ENCODE results near the gene KATNB1.
A peak's percentile ranks its signal among the peaks of the same experiment; 100 is the strongest.
"Not testable (repeated sequence)": the region's sequence is repeated elsewhere in the genome, so short reads cannot be mapped to it uniquely, and the experiment has no call there.

The KATNB1 gene

DNA sequence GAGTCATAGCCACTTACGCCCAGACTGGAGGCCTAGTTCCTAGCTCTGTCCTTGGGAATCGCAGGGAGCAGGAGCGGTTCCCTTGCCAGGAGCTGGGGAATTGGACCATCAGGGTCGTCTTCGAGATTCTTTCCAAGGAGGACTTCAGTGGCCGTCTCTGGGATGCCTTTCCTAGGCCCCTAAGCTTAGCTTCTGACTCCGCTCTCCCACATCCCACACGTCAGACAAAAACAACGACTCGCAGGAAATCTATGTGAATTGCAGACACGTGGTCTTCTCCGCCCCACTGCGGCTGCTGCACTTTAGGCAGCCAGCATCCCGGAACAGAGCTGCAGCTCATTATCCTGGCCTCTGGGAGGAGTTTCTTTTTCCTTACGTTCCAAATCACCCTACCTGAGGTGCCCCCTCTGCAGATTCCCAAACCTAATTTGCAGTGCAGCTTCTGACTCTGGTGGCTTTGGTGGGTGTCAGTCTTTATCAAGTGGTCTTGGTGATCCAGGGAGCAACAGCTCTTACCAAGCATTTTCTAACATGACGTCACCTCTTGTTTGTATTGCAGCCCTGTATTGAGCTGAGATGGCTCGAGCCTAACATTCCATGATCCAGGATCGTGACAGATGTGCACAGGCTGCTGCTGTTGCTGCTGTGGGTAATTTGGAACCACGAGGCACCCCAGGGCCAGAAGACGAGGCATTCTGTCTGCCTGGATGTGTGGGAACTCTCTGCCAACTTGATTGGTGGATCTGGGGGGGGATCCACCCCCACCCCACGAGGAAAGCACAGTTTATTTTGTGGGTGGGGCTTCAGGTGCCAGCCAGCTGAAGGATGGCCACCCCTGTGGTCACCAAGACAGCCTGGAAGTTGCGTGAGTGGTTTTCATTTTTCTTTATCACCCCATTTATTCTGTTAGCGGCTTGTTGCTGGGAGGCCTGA is 1.1 kb downstream of the KATNB1 start:
- no peaks in the 10 kb centered on the region for H3K27me3 Mint-ChIP-seq
- H3K4me3 Mint-ChIP-seq: peak overlapping the region; percentile 92
- DNase-seq (ENCODE audit: low spot score in 2 of 2) (no peak), ATAC-seq (ENCODE audit: low read depth) (no peak)
- peaks cover 3% of the 10 kb centered on the region for H3K36me3 Mint-ChIP-seq
- peaks cover 12% of the 10 kb centered on the region for H3K4me1 Mint-ChIP-seq
- peaks cover 2% of the 10 kb centered on the region for H3K9me3 Mint-ChIP-seq
- H3K27ac Mint-ChIP-seq: peak overlapping the region; percentile 86

DNA sequence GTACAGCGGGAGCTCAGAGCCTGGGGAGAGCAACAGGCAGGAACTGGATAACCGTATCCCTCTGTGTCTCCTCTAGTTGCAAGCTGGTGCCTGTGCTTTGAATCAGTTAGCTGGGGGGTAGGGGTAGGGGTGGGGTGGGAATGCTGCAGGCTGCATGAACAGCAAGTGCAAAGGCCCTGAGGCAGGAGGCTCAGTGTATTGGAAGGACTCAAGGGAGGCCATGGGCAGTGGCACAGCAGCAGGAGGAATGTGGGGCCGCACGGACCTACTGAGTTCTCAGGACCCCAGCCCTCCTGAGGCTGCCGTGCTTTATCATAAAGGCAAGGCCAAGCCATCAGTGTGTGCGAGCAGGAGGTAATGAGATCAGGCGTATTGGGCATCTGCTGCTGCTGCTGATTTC is 3.3 kb downstream of the KATNB1 start:
- Mint-ChIP-seq H3K36me3 (no peaks in the 10 kb centered on the region), H3K4me1 (peaks cover 12% of the 10 kb centered on the region), H3K27ac (no peak overlapping the region), H3K4me3 (no peak overlapping the region), H3K27me3 (no peaks in the 10 kb centered on the region), H3K9me3 (no peaks in the 10 kb centered on the region)
- ATAC-seq (ENCODE audit: low read depth): no peak
- no peak for DNase-seq (ENCODE audit: low spot score in 2 of 2)

DNA sequence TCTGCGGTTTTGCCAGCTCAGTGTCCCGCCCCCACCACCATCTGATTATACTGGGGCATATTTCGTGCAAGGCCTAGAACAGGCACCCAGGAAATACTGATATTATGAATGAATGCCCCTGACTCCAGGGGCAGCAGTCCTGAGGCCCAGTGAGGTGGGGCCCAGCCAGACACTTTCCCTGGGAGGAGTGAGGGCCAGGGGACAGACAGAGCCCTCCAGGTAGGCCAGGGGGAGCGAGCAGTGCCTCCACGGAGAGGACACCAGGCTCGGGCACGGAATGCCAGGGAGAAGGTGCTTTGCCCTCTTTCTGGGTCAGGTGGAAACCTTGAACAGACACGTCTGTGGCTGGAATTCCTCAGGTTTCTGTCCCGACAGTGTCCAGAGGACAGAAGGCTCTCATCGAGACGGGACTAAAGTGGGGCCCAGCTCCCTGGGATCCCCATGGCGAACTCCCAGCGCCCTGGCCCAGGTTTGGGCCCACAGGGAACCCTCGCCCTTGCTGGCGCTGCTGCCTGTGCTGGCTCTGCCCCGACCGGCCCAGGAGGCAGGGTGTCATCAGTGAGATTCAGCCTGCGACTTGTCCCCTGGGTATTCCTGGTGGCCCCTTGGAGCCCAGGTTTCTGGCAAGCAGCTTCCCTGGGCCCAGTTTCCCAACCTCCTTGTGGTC is 4.3 kb downstream of the KATNB1 start:
- no peak overlapping the region for H3K4me3 Mint-ChIP-seq
- ATAC-seq (ENCODE audit: low read depth): no peak
- H3K36me3 Mint-ChIP-seq: no peaks in the 10 kb centered on the region
- H3K4me1 Mint-ChIP-seq: peaks cover 12% of the 10 kb centered on the region
- H3K9me3 Mint-ChIP-seq: no peaks in the 10 kb centered on the region
- H3K27me3 Mint-ChIP-seq: no peaks in the 10 kb centered on the region
- DNase-seq (ENCODE audit: low spot score in 2 of 2): no peak
- no peak overlapping the region for H3K27ac Mint-ChIP-seq

DNA sequence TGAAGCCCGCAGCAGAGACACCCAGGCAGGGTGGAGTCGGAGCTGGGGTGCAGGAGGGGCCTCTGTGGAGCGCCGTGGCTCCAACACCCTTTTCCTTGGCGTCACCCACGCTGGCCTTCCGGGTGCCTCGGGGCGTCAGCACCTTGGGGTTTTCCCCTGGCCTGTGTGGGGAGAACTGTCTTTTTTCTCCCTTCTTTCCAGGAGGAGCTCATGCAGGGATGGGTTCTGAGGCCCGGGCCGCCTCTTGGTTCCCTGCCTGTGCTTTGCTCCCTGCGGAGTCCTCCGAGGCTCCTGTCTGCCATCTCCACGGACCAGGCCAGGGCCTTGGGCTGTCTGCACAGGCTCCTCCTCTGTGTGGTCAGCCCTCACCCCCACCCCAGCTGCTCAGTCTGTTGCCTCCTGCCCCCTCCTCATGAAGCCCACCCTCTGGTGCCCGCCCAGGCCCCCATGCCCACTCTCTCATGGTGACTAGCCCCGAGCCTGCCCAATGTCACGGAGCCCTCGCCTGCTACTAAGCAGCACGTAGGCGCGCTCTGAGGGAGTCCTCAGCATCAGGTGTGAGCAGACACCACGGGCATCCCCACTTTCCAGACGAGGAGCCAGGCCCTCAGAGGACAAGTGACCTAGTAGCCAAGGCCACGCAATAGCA is 5.0 kb downstream of the KATNB1 start:
- Mint-ChIP-seq H3K27me3 (no peaks in the 10 kb centered on the region), H3K4me3 (no peak overlapping the region), H3K4me1 (peaks cover 11% of the 10 kb centered on the region), H3K9me3 (no peaks in the 10 kb centered on the region), H3K27ac (no peak overlapping the region), H3K36me3 (no peaks in the 10 kb centered on the region)
- ATAC-seq (ENCODE audit: low read depth) (no peak), DNase-seq (ENCODE audit: low spot score in 2 of 2) (no peak)

DNA sequence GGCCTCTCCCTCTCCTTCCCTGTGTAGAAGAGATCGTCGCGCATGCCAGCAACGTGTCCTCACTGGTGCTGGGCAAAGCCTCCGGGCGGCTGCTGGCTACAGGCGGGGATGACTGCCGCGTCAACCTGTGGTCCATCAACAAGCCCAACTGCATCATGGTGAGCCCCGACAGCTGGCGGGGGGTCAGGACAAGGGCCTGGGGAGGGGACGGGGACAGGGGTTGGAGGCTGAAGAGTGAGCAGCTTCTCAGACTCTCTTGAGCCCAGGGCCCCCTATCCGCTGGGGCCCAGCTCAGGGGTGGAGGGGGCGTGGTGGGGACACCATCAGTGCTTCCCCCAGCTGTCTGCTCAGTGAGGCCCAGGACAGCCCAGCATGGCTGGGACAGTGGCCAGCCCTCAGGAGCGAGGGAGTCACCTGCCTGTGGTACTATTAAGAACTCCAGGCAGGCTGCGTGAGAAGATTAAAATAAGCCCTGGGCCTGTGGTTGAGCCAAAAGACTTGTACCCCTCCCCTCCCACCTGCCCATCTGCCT is 6.2 kb downstream of the KATNB1 start:
- ATAC-seq (ENCODE audit: low read depth) (no peak), DNase-seq (ENCODE audit: low spot score in 2 of 2) (no peak)
- H3K4me3 Mint-ChIP-seq: no peak overlapping the region
- peaks cover 1% of the 10 kb centered on the region for H3K36me3 Mint-ChIP-seq
- no peak overlapping the region for H3K27ac Mint-ChIP-seq
- peaks cover under 1% of the 10 kb centered on the region for H3K4me1 Mint-ChIP-seq
- no peaks in the 10 kb centered on the region for H3K27me3 Mint-ChIP-seq
- H3K9me3 Mint-ChIP-seq: no peaks in the 10 kb centered on the region

DNA sequence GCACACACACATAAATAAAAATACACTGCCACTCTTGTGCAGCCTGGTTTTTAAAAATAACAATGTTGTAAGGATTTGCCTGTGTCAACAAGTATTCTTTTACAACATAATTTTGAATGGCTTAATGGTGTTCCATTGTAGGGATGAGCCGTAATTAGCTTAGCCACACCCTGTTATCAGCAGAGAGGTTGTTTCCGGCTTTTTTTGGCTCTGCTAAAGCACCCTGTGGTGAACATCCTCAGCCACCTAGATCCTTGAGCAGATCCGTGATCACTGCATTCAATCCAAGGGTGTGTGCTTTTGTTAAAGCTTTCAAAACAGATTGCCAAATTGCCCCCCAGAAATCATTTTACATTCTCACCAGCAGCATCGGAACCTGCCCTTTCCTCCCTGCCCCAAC is 7.0 kb downstream of the KATNB1 start:
- Mint-ChIP-seq H3K4me3 (no peak overlapping the region), H3K27me3 (no peaks in the 10 kb centered on the region), H3K27ac (no peak overlapping the region), H3K36me3 (peaks cover 1% of the 10 kb centered on the region), H3K9me3 (no peaks in the 10 kb centered on the region), H3K4me1 (no peaks in the 10 kb centered on the region)
- ATAC-seq (ENCODE audit: low read depth) (no peak), DNase-seq (ENCODE audit: low spot score in 2 of 2) (no peak)

DNA sequence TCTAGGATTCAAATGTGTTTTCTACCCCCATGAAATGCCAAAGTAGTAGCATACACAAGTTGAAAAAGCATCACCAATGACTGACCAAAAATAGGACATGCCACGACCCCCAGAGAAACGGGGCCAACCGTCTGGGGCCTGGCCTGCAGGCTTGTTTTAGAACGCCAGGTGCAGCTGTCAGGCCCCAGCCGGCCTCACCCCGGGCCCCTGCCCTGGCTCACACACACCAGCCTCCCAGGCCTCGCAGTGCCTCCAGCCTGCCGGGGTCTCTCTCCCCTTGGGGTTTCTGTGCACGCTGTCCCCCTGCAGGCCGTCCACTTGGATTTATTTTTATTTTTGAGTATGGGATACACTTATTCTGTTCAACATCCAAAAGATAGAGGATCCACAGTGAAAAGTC is 7.9 kb downstream of the KATNB1 start:
- no peak overlapping the region for H3K27ac Mint-ChIP-seq
- ATAC-seq (ENCODE audit: low read depth): no peak
- no peaks in the 10 kb centered on the region for H3K9me3 Mint-ChIP-seq
- peaks cover 1% of the 10 kb centered on the region for H3K36me3 Mint-ChIP-seq
- H3K4me1 Mint-ChIP-seq: no peaks in the 10 kb centered on the region
- no peak overlapping the region for H3K4me3 Mint-ChIP-seq
- no peak for DNase-seq (ENCODE audit: low spot score in 2 of 2)
- no peaks in the 10 kb centered on the region for H3K27me3 Mint-ChIP-seq

DNA sequence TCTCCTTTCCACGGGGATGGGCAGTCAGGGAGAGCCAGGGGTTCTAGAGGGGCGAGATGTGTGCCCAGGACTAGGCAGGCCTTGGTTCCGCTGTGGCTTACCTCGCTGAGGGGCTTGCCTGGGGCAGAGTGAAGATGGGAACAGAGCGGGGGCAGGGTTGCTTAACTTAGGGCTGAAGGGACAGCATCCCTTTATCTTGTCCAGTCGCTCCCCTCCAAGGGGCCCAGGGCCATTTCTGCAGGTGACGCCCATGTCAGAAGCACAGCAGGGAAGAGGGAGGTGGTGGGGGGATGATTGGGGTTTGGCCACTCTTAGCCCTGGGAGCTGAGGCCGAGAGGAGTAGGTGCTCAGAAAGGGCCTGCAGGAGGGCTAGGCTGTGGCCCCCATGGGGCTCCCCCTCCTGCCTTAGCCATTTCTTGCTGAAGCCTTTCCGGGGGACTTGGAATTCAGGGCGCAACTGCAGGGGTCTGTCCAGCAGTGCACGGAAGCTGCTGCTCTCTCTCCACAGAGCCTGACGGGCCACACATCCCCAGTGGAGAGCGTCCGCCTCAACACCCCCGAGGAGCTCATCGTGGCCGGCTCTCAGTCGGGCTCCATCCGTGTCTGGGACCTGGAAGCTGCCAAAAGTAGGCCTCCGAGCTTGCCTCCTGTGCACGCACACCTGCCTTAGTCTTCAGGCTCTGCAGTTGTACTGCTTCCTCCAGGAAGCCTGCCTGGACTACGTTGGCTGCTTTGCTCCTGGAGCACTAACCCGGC is 8.5 kb downstream of the KATNB1 start:
- DNase-seq (ENCODE audit: low spot score in 2 of 2): no peak
- H3K36me3 Mint-ChIP-seq: peaks cover 1% of the 10 kb centered on the region
- no peaks in the 10 kb centered on the region for H3K27me3 Mint-ChIP-seq
- H3K4me3 Mint-ChIP-seq: no peak overlapping the region
- H3K9me3 Mint-ChIP-seq: no peaks in the 10 kb centered on the region
- ATAC-seq (ENCODE audit: low read depth): no peak
- no peaks in the 10 kb centered on the region for H3K4me1 Mint-ChIP-seq
- H3K27ac Mint-ChIP-seq: no peak overlapping the region

DNA sequence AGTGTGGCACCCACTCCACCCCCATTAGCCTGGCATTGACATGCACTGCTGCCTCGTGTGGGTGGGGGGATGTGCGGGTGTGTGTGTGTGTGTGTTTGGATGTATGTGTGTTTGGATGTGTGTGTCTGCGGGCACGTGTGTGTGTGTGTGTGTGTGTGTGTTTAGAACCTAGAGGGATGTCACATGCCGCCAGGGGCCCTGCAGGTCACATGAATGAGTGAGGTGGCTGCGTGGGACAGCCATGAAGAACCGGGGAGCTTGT is 9.0 kb downstream of the KATNB1 start:
- ATAC-seq (ENCODE audit: low read depth) (no peak), DNase-seq (ENCODE audit: low spot score in 2 of 2) (no peak)
- Mint-ChIP-seq H3K4me1 (no peaks in the 10 kb centered on the region), H3K27me3 (no peaks in the 10 kb centered on the region), H3K4me3 (no peak overlapping the region), H3K27ac (no peak overlapping the region), H3K36me3 (peaks cover 1% of the 10 kb centered on the region), H3K9me3 (no peaks in the 10 kb centered on the region)

DNA sequence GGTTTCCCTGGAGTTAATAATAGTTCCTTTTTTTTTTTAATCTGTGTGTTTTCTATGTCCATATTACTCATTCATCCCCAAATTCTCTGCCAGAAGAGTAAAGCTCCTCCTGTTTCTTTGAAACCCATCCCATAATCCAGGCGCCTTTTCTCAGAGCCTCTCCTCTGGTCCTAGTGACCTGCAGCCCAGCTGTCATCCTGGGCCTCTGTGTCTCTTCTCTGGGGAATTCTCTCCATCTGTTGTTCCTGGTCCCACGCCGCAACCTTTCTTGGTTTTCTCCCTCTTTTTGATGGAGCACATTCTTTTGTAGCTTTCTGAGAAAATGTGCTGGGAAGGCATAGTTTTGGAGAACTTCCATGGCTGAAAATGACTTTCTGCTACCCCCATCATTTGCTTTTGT is 10.2 kb downstream of the KATNB1 start:
- H3K27me3 Mint-ChIP-seq: no peaks in the 10 kb centered on the region
- DNase-seq (ENCODE audit: low spot score in 2 of 2) (no peak), ATAC-seq (ENCODE audit: low read depth) (no peak)
- H3K4me1 Mint-ChIP-seq: no peaks in the 10 kb centered on the region
- H3K27ac Mint-ChIP-seq: no peak overlapping the region
- H3K9me3 Mint-ChIP-seq: no peaks in the 10 kb centered on the region
- peaks cover 1% of the 10 kb centered on the region for H3K36me3 Mint-ChIP-seq
- no peak overlapping the region for H3K4me3 Mint-ChIP-seq

DNA sequence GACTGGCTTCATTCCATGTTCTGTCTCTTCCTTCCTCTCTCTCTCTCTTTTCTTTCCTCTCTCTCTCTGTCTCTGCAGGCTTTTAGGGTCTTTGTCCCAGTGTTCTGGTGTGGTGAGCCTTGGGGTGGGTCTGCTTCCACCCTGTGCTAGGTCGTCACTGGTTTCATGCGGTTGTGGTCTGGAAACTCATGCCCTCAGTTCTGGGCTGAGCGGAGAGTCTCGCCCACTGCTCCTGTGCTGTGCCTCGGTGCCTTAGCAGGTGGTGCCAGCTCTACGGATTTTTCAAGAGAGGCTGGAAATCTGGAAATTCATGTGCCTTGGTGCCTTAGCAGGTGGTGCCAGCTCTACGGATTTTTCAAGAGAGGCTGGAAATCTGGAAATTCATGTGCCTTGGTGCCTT is 10.7 kb downstream of the KATNB1 start:
- not testable (repeated sequence) for H3K4me1 Mint-ChIP-seq; H3K27ac Mint-ChIP-seq; H3K27me3 Mint-ChIP-seq; H3K36me3 Mint-ChIP-seq; H3K9me3 Mint-ChIP-seq; DNase-seq (ENCODE audit: low spot score in 2 of 2); ATAC-seq (ENCODE audit: low read depth); H3K4me3 Mint-ChIP-seq

DNA sequence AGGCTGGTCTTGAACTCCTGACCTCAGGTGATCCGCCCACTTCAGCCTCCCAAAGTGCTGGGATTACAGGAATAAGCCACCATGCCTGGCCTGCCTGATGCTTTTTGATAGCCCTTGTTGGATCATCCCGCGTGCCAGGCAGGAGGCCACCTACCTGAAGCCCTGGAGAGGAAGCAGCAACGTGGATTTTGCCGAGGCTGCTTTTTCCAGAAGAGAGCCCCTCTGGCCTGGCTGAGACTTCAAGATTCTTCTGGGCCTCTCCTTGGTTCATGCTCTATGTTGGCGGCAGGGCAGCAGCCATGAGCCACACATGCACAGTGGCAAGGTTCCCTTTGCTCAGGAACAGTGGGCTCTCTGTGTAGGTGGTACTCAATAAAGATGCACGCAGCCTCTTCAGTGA is 11.5 kb downstream of the KATNB1 start:
- no peak overlapping the region for H3K4me3 Mint-ChIP-seq
- H3K27ac Mint-ChIP-seq: no peak overlapping the region
- H3K36me3 Mint-ChIP-seq: peaks cover 4% of the 10 kb centered on the region
- no peaks in the 10 kb centered on the region for H3K4me1 Mint-ChIP-seq
- no peaks in the 10 kb centered on the region for H3K9me3 Mint-ChIP-seq
- ATAC-seq (ENCODE audit: low read depth) (no peak), DNase-seq (ENCODE audit: low spot score in 2 of 2) (no peak)
- H3K27me3 Mint-ChIP-seq: no peaks in the 10 kb centered on the region

DNA sequence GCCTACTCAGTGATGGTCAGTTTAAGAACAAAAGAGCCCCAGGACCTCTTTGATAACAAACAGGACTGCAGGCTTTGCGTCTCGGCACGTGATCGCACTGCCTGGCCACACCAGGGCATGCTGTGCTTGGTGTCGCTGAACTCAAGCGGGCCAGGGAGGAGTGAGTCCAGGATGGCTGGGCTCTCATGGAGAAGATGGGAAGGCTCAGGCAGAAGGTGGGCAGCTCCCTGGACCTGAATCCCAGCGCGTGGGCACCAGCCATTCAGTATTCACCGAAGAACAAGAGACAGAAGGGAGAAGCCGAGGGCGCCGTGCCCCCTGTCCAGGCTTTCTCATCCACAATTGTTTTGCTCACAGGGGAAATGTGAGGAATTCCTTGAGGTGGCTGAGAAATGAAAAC is 11.9 kb downstream of the KATNB1 start:
- Mint-ChIP-seq H3K4me1 (no peaks in the 10 kb centered on the region), H3K27ac (no peak overlapping the region), H3K9me3 (no peaks in the 10 kb centered on the region), H3K27me3 (no peaks in the 10 kb centered on the region), H3K4me3 (no peak overlapping the region), H3K36me3 (peaks cover 4% of the 10 kb centered on the region)
- no peak for ATAC-seq (ENCODE audit: low read depth)
- no peak for DNase-seq (ENCODE audit: low spot score in 2 of 2)

DNA sequence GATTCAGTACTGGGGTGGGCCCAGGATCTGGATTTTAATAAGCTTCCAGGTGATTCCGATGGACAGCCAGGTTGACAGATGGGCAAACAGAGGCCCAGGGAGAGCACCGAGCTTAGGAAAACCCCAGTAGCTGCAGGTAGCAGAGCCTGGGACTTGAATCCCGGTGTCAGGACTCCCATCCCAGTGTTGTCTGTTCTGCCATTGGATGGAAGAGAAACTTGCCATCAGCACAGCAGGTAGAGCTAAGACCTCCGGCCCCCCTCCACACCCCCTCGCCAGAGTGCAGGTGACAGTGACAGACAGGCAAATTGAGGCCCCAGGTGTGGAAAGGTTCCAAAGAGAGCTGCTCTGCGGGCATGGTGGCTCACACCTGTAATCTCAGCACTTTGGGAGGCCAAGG is 12.4 kb downstream of the KATNB1 start:
- ATAC-seq (ENCODE audit: low read depth) (no peak), DNase-seq (ENCODE audit: low spot score in 2 of 2) (no peak)
- H3K36me3 Mint-ChIP-seq: peaks cover 4% of the 10 kb centered on the region
- no peaks in the 10 kb centered on the region for H3K4me1 Mint-ChIP-seq
- H3K9me3 Mint-ChIP-seq: no peaks in the 10 kb centered on the region
- no peaks in the 10 kb centered on the region for H3K27me3 Mint-ChIP-seq
- no peak overlapping the region for H3K27ac Mint-ChIP-seq
- H3K4me3 Mint-ChIP-seq: no peak overlapping the region

Measured in memory B cell (primary cell).